Loucy (cell line): ENCODE data around the gene CDK6.

Experiments used
- H2AFZ ChIP-seq: fragments of 200-600 bp; sonication (generic); 2 replicates; pipeline ENCODE4 v1.6.0; 2016; ENCODE audit warnings: antibody characterized with exemption, mild to moderate bottlenecking, low read length, moderate library complexity
- H3F3A ChIP-seq: fragments of 200-600 bp; 2 replicates; pipeline ENCODE4 v1.6.0; 2016; ENCODE audit warnings: antibody characterized with exemption, low read depth, mild to moderate bottlenecking
- H3K27me3 ChIP-seq: fragments of 200-600 bp; sonication (generic); 2 replicates; pipeline ENCODE4 v1.6.1; 2014; ENCODE audit warnings: low read length, mild to moderate bottlenecking; ENCODE audit not compliant: insufficient read depth, poor library complexity, severe bottlenecking
- H3K36me3 ChIP-seq: fragments of 200-600 bp; sonication (generic); 2 replicates; pipeline ENCODE4 v1.6.1; 2016; ENCODE audit warnings: low read length; ENCODE audit not compliant: insufficient read depth
- H3K4me1 ChIP-seq: fragments of 200-600 bp; sonication (generic); 2 replicates; pipeline ENCODE4 v1.5.1; 2014; ENCODE audit warnings: low read length, mild to moderate bottlenecking; ENCODE audit not compliant: insufficient read depth, poor library complexity, severe bottlenecking
- H3K4me2 ChIP-seq: fragments of 200-600 bp; sonication (generic); 2 replicates; pipeline ENCODE4 v1.6.0; 2014; ENCODE audit warnings: antibody characterized with exemption, low read length, low read depth, mild to moderate bottlenecking; ENCODE audit not compliant: poor library complexity, severe bottlenecking
- H3K4me3 ChIP-seq: fragments of 200-600 bp; sonication (generic); 2 replicates; pipeline ENCODE4 v1.5.1; 2014; ENCODE audit warnings: low read length, mild to moderate bottlenecking, mixed read lengths; ENCODE audit not compliant: poor library complexity, severe bottlenecking
- H3K79me2 ChIP-seq: fragments of 200-600 bp; sonication (generic); 2 replicates; pipeline ENCODE4 v1.6.1; 2014; ENCODE audit warnings: low read length; ENCODE audit not compliant: insufficient read depth
- H3K9ac ChIP-seq: fragments of 200-600 bp; sonication (generic); 2 replicates; pipeline ENCODE4 v1.6.0; 2014; ENCODE audit warnings: mild to moderate bottlenecking, low read depth, low read length, moderate library complexity; ENCODE audit not compliant: poor library complexity, severe bottlenecking
- H3K9me2 ChIP-seq: fragments of 200-600 bp; sonication (generic); replicated peaks from 2 replicates; pipeline ENCODE4 v1.6.1; 2016; ENCODE audit warnings: low read depth, low read length, mixed read lengths
- H3K9me3 ChIP-seq: fragments of 200-600 bp; sonication (generic); 2 replicates; pipeline ENCODE4 v1.6.1; 2014; ENCODE audit warnings: mild to moderate bottlenecking, antibody characterized with exemption, low read length, low read depth; ENCODE audit not compliant: insufficient read depth
- H4K20me1 ChIP-seq: fragments of 200-600 bp; sonication (generic); 2 replicates; pipeline ENCODE4 v1.6.0; 2014; ENCODE audit warnings: antibody characterized with exemption, low read length, mild to moderate bottlenecking; ENCODE audit not compliant: insufficient read depth, poor library complexity, severe bottlenecking
- EZH2phosphoT487 ChIP-seq: fragments of 200-600 bp; IDR thresholded peaks from 2 replicates; pipeline ENCODE4 v1.6.1; 2018; ENCODE audit warnings: antibody characterized with exemption, mild to moderate bottlenecking, moderate library complexity, borderline replicate concordance
- TF ChIP-seq, protein P1 (sequence below): fragments of 200-600 bp; sonication (generic); conservative IDR thresholded peaks from 2 replicates; pipeline ENCODE4 v1.5.1; 2014; ENCODE audit warnings: mild to moderate bottlenecking, antibody characterized with exemption, low read length

The CDK6 gene

DNA sequence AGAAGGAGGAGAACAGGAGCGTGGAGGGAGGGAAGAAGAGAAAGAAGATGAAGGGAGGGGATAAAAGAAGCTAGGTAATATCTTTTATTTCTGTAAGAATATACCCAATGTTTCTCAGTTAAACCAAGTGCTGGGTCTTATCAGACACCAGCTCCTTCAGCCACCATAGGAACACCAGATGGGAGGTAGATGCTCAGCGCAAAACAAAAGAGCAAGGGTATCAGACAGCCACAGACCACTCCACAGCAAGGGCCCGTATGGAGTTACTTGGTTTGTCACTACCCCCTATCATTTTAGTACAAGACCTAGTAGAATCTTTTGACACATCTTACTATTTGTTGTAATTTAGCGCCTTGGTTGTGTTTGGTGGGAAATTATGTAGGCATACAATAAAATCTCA lies 180.3 kb downstream of the CDK6 start:
- H3K4me2 ChIP-seq = peak overlapping the region; percentile 55
- no peaks in the 10 kb centered on the region for H3K27me3 ChIP-seq
- H3K4me3 ChIP-seq = no peak overlapping the region
- no peak overlapping the region for H2AFZ ChIP-seq
- H3K9me3 ChIP-seq = no peaks in the 10 kb centered on the region
- peaks cover 45% of the 10 kb centered on the region for H4K20me1 ChIP-seq
- peaks cover 99% of the 10 kb centered on the region for H3K79me2 ChIP-seq
- no peaks in the 10 kb centered on the region for H3K9me2 ChIP-seq
- H3K4me1 ChIP-seq = peaks cover 59% of the 10 kb centered on the region
- peak overlapping the region; percentile 64 for H3K9ac ChIP-seq
- peaks cover 6% of the 10 kb centered on the region; the same call in 1 of the 2 replicates for H3F3A ChIP-seq
- TF ChIP-seq EZH2phosphoT487 = no peak
- TF ChIP-seq, protein P1, sequence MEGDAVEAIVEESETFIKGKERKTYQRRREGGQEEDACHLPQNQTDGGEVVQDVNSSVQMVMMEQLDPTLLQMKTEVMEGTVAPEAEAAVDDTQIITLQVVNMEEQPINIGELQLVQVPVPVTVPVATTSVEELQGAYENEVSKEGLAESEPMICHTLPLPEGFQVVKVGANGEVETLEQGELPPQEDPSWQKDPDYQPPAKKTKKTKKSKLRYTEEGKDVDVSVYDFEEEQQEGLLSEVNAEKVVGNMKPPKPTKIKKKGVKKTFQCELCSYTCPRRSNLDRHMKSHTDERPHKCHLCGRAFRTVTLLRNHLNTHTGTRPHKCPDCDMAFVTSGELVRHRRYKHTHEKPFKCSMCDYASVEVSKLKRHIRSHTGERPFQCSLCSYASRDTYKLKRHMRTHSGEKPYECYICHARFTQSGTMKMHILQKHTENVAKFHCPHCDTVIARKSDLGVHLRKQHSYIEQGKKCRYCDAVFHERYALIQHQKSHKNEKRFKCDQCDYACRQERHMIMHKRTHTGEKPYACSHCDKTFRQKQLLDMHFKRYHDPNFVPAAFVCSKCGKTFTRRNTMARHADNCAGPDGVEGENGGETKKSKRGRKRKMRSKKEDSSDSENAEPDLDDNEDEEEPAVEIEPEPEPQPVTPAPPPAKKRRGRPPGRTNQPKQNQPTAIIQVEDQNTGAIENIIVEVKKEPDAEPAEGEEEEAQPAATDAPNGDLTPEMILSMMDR = no peak
- peaks cover 95% of the 10 kb centered on the region for H3K36me3 ChIP-seq

DNA sequence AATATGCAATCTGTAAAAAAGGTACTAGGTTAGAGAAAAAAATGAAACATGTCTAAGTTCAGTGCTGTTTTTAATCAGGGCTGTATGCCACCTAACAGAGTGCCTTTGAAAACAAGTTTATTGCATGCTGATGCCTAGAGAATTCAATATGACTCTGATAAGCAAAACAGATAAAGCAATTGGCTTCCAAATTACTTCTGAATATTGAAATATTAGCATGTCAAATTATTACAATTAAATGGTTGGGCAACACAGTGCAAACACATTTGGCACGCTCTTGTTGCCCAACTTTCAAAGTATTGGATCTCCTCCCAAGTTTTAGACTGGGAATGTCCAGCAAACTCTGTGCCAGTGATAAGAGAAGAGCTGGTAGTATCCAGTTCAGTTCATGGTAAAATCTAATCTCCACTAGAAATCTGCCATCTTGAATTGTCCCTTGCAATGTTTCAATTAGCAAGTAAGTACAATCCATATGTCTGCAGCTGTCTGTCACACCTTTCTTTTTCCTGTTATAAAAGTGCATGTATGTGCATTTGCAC lies 181.0 kb downstream of the CDK6 start:
- H3K9ac ChIP-seq = peak overlapping the region; percentile 64
- no peak overlapping the region for H2AFZ ChIP-seq
- H3K4me1 ChIP-seq = peaks cover 58% of the 10 kb centered on the region

DNA sequence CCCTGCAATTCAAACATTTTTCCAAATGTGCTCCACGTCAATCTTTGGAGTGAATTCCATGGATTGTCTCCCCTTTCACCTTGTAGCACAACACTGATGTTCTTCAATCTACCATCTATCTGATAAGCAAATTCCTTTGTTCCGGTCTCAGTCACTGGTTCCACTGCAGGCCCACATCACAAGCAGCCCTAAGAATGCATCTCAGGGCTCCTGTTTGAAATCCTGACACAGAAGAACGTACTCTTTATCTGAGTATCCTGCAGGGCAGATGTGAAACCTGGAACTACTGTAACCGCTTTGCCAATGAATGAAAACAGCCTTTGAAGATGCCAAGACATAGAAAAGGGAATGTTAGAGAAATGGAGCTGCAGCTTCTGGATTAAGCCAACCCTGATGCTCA lies 183.2 kb downstream of the CDK6 start:
- Histone ChIP-seq H3K9me2 (no peaks in the 10 kb centered on the region), H2AFZ (no peak overlapping the region), H3K4me3 (no peak overlapping the region), H3K27me3 (no peaks in the 10 kb centered on the region), H3K4me1 (peaks cover 39% of the 10 kb centered on the region), H3K36me3 (peaks cover 94% of the 10 kb centered on the region), H3F3A (peaks cover 2% of the 10 kb centered on the region; the same call in 1 of the 2 replicates), H3K9ac (no peak overlapping the region), H3K4me2 (no peak overlapping the region), H3K9me3 (no peaks in the 10 kb centered on the region), H4K20me1 (peaks cover 42% of the 10 kb centered on the region), H3K79me2 (peaks cover 100% of the 10 kb centered on the region)
- TF ChIP-seq EZH2phosphoT487 = no peak
- TF ChIP-seq, protein P1 = no peak

More for the DNA sequence above, 181.0 kb downstream of the CDK6 start:
- Histone ChIP-seq H3F3A (peaks cover 6% of the 10 kb centered on the region; the same call in 1 of the 2 replicates), H3K27me3 (no peaks in the 10 kb centered on the region), H3K4me3 (no peak overlapping the region), H3K9me3 (no peaks in the 10 kb centered on the region), H3K4me2 (no peak overlapping the region), H4K20me1 (peaks cover 40% of the 10 kb centered on the region), H3K36me3 (peaks cover 93% of the 10 kb centered on the region), H3K79me2 (peaks cover 99% of the 10 kb centered on the region), H3K9me2 (no peaks in the 10 kb centered on the region)
- TF ChIP-seq EZH2phosphoT487 = no peak
- TF ChIP-seq, protein P1 = no peak
